ENCODE measurements around the gene POU2F3. TPM values are rescaled to one million over a fixed set of nuclear protein-coding genes. Genes with fewer than 3 reads are reported as not detected.

Gene POU2F3
- total and polyA plus RNA-seq, 2 of the 13 experiments (the other 11 are each of a cell fraction or from before 2014, with no cell fraction given) = not detected

DNA sequence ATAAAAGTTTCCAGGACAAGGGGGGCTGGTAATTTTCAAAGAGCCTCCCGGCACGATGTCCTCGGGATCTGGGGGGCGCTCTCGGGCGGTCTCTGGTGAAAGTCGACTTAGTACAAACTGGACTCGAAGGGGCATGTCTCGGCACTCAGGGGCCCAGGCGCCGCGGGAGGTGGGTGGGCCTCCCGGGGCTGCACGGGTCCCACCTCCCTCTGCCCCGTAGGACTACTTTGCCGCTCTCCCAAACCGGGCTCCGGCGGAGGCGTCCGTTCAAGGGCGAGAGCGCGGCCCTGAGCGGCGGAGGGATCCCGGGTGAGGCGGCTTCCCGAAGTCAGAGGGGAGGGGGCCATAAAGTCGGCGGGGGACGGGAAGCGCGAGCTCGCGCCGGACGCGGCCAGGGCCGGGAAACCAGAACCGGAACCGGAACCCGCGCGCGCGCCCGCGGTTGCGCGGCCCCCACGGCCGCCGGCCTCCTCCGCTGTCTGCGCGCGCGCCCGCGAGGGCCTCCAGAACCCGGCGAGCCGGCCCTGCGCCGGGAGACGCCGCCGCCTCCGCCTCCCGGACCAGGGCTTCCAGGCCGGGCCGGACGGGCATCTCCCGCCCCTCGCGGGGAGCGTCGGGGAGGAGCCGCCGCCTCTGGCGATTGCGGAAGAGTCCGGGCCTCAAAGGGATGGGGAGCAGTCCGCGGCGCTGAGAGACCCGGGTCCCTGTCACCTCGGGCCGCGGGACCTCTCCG, 96.1 kb downstream of the POU2F3 start, which contains the start of gene ARHGEF12 (continued):
- no peak; the same call in 1 of the 2 replicates for TF ChIP-seq ZNF512B (CRISPR knock-in tag; IDR thresholded peaks at IDR 0.05; ENCODE audit: borderline replicate concordance)
- TF ChIP-seq, protein P1, sequence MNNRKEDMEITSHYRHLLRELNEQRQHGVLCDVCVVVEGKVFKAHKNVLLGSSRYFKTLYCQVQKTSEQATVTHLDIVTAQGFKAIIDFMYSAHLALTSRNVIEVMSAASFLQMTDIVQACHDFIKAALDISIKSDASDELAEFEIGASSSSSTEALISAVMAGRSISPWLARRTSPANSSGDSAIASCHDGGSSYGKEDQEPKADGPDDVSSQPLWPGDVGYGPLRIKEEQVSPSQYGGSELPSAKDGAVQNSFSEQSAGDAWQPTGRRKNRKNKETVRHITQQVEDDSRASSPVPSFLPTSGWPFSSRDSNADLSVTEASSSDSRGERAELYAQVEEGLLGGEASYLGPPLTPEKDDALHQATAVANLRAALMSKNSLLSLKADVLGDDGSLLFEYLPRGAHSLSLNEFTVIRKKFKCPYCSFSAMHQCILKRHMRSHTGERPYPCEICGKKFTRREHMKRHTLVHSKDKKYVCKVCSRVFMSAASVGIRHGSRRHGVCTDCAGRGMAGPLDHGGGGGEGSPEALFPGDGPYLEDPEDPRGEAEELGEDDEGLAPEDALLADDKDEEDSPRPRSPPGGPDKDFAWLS (CRISPR knock-in tag; IDR thresholded peaks at IDR 0.05; ENCODE audit: borderline replicate concordance) = no peak
- no peak for TF ChIP-seq ZBTB39 (CRISPR knock-in tag; IDR thresholded peaks at IDR 0.05)
- TF ChIP-seq ZNF430 (CRISPR knock-in tag; IDR thresholded peaks at IDR 0.05) = peak; percentile 85
- peak; percentile 28; the same call in 1 of the 2 replicates for TF ChIP-seq SAFB2 (CRISPR knock-in tag; IDR thresholded peaks at IDR 0.05; ENCODE audit: borderline replicate concordance, low read depth)
- TF ChIP-seq TBX2 (CRISPR knock-in tag; IDR thresholded peaks at IDR 0.05; ENCODE audit: borderline replicate concordance) = peak; percentile 76; the same call in 1 of the 2 replicates
- TF ChIP-seq SATB2 (CRISPR knock-in tag; IDR thresholded peaks at IDR 0.05) = no peak
- TF ChIP-seq, protein P2, sequence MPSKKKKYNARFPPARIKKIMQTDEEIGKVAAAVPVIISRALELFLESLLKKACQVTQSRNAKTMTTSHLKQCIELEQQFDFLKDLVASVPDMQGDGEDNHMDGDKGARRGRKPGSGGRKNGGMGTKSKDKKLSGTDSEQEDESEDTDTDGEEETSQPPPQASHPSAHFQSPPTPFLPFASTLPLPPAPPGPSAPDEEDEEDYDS (CRISPR knock-in tag; IDR thresholded peaks at IDR 0.05) = no peak
- TF ChIP-seq GLMP (CRISPR knock-in tag; IDR thresholded peaks at IDR 0.05; ENCODE audit: borderline replicate concordance) = no peak
- TF ChIP-seq ZFP90 (CRISPR knock-in tag; IDR thresholded peaks at IDR 0.05; ENCODE audit: borderline replicate concordance) = peak; percentile 86; the same call in 1 of the 2 replicates
- peak; percentile 70; the same call in 1 of the 2 replicates for TF ChIP-seq ZNF329 (CRISPR knock-in tag; IDR thresholded peaks at IDR 0.05; ENCODE audit: low read depth)
- no peak for TF ChIP-seq ZNF496 (CRISPR knock-in tag; IDR thresholded peaks at IDR 0.05; ENCODE audit: insufficient replicate concordance)
- TF ChIP-seq KDM3A (CRISPR knock-in tag; IDR thresholded peaks at IDR 0.05; ENCODE audit: low read depth) = peak; percentile 88; the same call in 1 of the 2 replicates
- TF ChIP-seq, protein P3, sequence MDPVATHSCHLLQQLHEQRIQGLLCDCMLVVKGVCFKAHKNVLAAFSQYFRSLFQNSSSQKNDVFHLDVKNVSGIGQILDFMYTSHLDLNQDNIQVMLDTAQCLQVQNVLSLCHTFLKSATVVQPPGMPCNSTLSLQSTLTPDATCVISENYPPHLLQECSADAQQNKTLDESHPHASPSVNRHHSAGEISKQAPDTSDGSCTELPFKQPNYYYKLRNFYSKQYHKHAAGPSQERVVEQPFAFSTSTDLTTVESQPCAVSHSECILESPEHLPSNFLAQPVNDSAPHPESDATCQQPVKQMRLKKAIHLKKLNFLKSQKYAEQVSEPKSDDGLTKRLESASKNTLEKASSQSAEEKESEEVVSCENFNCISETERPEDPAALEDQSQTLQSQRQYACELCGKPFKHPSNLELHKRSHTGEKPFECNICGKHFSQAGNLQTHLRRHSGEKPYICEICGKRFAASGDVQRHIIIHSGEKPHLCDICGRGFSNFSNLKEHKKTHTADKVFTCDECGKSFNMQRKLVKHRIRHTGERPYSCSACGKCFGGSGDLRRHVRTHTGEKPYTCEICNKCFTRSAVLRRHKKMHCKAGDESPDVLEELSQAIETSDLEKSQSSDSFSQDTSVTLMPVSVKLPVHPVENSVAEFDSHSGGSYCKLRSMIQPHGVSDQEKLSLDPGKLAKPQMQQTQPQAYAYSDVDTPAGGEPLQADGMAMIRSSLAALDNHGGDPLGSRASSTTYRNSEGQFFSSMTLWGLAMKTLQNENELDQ (CRISPR knock-in tag; IDR thresholded peaks at IDR 0.05; ENCODE audit: borderline replicate concordance) = no peak
